Astrocyte (in vitro differentiated cells and primary cell): ENCODE measurements around the gene SPHK2.

Experiments
- EZH2 ChIP-seq: IDR thresholded peaks from 2 replicates; pipeline ENCODE4 v1.6.1; 2012; ENCODE audit warnings: mild to moderate bottlenecking, low read length, inconsistent platforms; ENCODE audit not compliant: insufficient read depth
- TF ChIP-seq, protein P1 (sequence below): IDR thresholded peaks from 2 replicates; pipeline ENCODE4 v1.5.1; 2011; ENCODE audit warnings: low read depth, mild to moderate bottlenecking, inconsistent platforms, low read length, moderate library complexity; ENCODE audit not compliant: insufficient read depth

DNA sequence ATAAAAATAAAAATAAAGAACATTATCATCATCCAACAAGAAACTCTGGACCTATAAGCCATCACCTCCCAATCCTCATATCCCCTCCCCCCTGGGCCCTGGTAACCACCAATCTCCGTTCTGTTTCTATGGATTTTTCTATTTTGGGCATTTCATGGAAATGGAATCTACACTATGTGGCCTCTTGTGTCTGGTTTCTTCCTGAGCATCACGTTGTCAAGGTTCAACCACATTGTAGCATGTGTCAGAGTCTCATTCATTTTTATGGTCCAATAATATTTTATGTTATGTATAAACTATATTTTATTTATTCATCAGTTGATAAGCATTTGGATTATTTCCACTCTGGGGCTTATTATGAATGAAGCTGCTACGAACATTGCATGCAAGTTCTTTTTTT lies 40.4 kb upstream of the SPHK2 start:
- TF ChIP-seq, protein P1, sequence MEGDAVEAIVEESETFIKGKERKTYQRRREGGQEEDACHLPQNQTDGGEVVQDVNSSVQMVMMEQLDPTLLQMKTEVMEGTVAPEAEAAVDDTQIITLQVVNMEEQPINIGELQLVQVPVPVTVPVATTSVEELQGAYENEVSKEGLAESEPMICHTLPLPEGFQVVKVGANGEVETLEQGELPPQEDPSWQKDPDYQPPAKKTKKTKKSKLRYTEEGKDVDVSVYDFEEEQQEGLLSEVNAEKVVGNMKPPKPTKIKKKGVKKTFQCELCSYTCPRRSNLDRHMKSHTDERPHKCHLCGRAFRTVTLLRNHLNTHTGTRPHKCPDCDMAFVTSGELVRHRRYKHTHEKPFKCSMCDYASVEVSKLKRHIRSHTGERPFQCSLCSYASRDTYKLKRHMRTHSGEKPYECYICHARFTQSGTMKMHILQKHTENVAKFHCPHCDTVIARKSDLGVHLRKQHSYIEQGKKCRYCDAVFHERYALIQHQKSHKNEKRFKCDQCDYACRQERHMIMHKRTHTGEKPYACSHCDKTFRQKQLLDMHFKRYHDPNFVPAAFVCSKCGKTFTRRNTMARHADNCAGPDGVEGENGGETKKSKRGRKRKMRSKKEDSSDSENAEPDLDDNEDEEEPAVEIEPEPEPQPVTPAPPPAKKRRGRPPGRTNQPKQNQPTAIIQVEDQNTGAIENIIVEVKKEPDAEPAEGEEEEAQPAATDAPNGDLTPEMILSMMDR, result no peak
- TF ChIP-seq EZH2, result no peak
